Measurements from ENCODE around the gene PTPRH. TPM values are rescaled to one million over a fixed set of nuclear protein-coding genes. Genes with fewer than 3 reads are reported as not detected.

PTPRH gene
- total RNA-seq, 1 experiment from 2014 or later: 0.17 TPM

DNA sequence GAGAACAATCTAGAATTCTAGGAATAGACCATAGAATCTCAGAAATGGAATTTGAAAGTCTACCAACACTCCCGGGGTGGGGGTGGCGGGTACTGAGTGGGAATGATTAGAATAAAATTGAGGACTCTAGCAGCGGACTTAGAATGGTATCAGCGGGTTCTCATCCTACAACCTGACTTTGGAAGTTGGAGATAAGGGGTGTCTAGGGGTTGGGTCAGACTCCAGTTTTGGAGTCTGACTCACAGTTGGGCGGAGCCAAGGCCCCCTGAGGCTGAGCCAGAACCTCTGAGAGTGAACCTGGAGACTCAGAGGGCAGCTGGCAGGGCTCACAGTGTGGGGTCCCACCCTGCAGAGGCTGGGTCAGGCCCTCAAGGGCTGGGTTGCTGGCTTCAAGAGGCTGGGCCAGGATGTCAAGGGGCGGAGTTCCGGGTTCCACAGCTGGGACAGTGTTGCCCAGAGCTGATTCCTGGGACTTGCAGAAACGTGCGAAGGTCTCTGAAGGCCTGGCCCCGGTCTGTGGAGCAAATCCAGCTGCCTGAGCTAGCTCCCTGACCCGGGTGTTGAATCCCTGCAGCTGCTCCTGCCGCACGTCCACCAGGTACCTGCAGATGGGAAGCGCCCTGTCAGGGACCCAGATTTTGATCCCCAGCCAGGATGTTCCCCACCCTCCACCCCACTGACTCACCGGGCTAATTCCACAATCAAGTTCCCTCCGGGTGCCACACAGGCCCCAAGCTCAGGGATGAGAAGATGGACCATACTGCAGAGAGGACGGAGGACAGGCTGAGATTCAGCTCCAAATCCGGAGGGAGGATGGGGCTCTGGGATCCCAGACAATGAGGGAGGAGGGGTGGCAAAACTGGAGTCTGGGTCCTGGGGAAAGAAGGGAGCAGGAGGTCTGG is 50.2 kb downstream of the PTPRH start:
- Histone ChIP-seq H3K4me1 (ENCODE audit: insufficient read depth, low read length, poor library complexity, severe bottlenecking) (peaks cover 19% of the 10 kb centered on the region), H3K36me3 (ENCODE audit: insufficient read depth, low read length, poor library complexity, severe bottlenecking) (no peaks in the 10 kb centered on the region), H3K9me3 (ENCODE audit: low read depth, low read length, poor library complexity, severe bottlenecking) (no peaks in the 10 kb centered on the region), H3K4me3 (ENCODE audit: low read depth, low read length, poor library complexity, severe bottlenecking) (no peak overlapping the region), H3K27me3 (replicated peaks; ENCODE audit: insufficient read depth, low read depth, low read length, poor library complexity) (peaks cover 10% of the 10 kb centered on the region), H3K27ac (ENCODE audit: low read depth, low read length, poor library complexity, severe bottlenecking) (no peak overlapping the region)
- DNase-seq (ENCODE audit: low spot score): peak; percentile 50
- BruUV-seq (replicated peaks): no TSS peak
- POLR2A ChIA-PET (ENCODE audit: low non-redundant PET): no interaction called here
- TF ChIP-seq, protein P1, sequence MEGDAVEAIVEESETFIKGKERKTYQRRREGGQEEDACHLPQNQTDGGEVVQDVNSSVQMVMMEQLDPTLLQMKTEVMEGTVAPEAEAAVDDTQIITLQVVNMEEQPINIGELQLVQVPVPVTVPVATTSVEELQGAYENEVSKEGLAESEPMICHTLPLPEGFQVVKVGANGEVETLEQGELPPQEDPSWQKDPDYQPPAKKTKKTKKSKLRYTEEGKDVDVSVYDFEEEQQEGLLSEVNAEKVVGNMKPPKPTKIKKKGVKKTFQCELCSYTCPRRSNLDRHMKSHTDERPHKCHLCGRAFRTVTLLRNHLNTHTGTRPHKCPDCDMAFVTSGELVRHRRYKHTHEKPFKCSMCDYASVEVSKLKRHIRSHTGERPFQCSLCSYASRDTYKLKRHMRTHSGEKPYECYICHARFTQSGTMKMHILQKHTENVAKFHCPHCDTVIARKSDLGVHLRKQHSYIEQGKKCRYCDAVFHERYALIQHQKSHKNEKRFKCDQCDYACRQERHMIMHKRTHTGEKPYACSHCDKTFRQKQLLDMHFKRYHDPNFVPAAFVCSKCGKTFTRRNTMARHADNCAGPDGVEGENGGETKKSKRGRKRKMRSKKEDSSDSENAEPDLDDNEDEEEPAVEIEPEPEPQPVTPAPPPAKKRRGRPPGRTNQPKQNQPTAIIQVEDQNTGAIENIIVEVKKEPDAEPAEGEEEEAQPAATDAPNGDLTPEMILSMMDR (conservative IDR thresholded peaks at IDR 0.05; ENCODE audit: low read depth, low read length): no peak
- TF ChIP-seq EZH2 (IDR thresholded peaks at IDR 0.05; ENCODE audit: borderline replicate concordance, low read depth, low read length, poor library complexity, severe bottlenecking): no peak
- CTCF ChIA-PET: interaction anchor here (0.5 to 2.3 kb wide), 8 partner anchors 18 to 465 kb away, joined by 3 to 11 read pairs (median 6); partner anchors contain the start of gene ZNF784
- intact Hi-C loops (cut with micrococcal nuclease; ENCODE audit: unreplicated experiment): no loop called here

DNA sequence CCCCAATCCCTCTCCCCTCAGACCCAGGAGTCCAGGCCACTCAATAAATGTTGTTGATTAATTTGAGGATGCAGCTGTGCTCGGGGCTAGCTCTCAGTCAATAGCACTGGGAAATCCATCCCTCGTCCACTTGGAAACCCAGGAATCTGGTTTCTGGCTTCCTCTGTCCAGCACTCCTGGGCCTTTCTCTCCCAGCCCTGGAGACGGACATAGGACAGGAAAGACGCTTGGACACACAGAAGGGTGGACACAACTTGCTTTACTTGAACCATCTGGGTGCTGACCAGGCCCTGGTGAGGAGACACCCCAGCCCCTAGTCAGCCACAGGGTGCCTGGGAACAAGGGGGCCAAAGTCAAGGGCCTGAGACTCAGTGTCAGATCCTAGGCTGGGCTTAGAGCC is 50.9 kb downstream of the PTPRH start:
- Histone ChIP-seq H3K4me3 (ENCODE audit: low read depth, low read length, poor library complexity, severe bottlenecking) (no peak overlapping the region), H3K4me1 (ENCODE audit: insufficient read depth, low read length, poor library complexity, severe bottlenecking) (peaks cover 19% of the 10 kb centered on the region), H3K9me3 (ENCODE audit: low read depth, low read length, poor library complexity, severe bottlenecking) (no peaks in the 10 kb centered on the region), H3K36me3 (ENCODE audit: insufficient read depth, low read length, poor library complexity, severe bottlenecking) (no peaks in the 10 kb centered on the region), H3K27me3 (replicated peaks; ENCODE audit: insufficient read depth, low read depth, low read length, poor library complexity) (peaks cover 10% of the 10 kb centered on the region), H3K27ac (ENCODE audit: low read depth, low read length, poor library complexity, severe bottlenecking) (no peak overlapping the region)
- no TSS peak for BruUV-seq (replicated peaks)
- ChIA-PET POLR2A (ENCODE audit: low non-redundant PET) (no interaction called here), CTCF (no interaction called here)
- TF ChIP-seq EZH2 (IDR thresholded peaks at IDR 0.05; ENCODE audit: borderline replicate concordance, low read depth, low read length, poor library complexity, severe bottlenecking): no peak
- TF ChIP-seq, protein P1 (conservative IDR thresholded peaks at IDR 0.05; ENCODE audit: low read depth, low read length): no peak
- intact Hi-C loops (cut with micrococcal nuclease; ENCODE audit: unreplicated experiment): no loop called here
- DNase-seq (ENCODE audit: low spot score): no peak

DNA sequence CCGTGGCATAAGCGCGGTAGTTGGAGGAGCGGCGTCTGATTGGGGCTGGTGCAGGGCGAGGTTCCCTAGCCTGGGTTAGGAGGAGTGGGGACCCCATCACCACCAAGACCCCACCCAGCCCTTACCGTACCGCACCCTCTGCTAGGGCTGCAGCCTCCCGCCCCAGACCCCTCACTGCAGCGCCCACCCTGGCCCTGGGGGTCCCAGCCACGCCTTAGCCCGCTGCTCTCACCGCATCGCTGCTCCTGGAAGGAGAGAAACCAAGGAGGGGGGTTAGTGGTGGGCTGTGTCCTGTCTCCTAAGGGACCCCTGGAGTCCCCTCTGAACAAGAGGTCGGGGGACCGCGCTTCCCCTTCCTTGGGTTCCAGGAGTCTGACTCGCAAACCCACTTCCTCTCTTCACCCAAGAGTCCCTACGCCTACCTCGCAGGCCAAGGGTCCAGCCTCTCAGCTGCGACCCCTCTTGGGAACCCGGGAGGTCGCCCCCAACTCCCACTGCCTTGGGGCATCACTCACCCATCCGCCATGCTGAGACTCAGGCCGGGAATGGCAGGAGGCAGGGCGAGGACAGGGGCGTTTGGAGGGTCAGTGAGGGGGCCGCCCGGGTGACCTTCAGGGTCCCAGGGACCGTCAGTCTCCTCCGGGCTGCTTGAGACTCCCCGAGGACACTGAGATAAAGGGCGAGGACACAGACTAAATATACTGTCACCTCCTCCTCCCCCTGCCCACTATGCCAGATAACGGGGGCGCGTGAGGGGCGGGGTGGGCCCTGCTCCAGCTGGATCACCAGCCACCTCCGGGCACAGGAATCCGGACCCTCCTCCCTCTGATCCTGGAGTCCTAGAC is 52.0 kb downstream of the PTPRH start, which contains the start of gene TNNI3:
Gene TNNI3 (minus strand): TSS at position 669 of the 845 bp plus-strand sequence. CDS start 143 bp downstream, at position 526.
- Histone ChIP-seq H3K9me3 (ENCODE audit: low read depth, low read length, poor library complexity, severe bottlenecking) (no peaks in the 10 kb centered on the region), H3K4me1 (ENCODE audit: insufficient read depth, low read length, poor library complexity, severe bottlenecking) (peaks cover 19% of the 10 kb centered on the region), H3K27ac (ENCODE audit: low read depth, low read length, poor library complexity, severe bottlenecking) (no peak within 1 kb of the TSS), H3K36me3 (ENCODE audit: insufficient read depth, low read length, poor library complexity, severe bottlenecking) (no peaks in the 10 kb centered on the region), H3K27me3 (replicated peaks; ENCODE audit: insufficient read depth, low read depth, low read length, poor library complexity) (peaks cover 10% of the 10 kb centered on the region), H3K4me3 (ENCODE audit: low read depth, low read length, poor library complexity, severe bottlenecking) (peak within 1 kb of the TSS; percentile 61)
- intact Hi-C loops (cut with micrococcal nuclease; ENCODE audit: unreplicated experiment): no loop called here
- TF ChIP-seq, protein P1 (conservative IDR thresholded peaks at IDR 0.05; ENCODE audit: low read depth, low read length): no peak
- TF ChIP-seq EZH2 (IDR thresholded peaks at IDR 0.05; ENCODE audit: borderline replicate concordance, low read depth, low read length, poor library complexity, severe bottlenecking): no peak
- CTCF ChIA-PET: no interaction called here
- no TSS peak for BruUV-seq (replicated peaks)
- POLR2A ChIA-PET (ENCODE audit: low non-redundant PET): interaction anchor here (0.7 kb wide), 1 partner anchor 10 kb away, joined by 4 read pairs; no protein-coding TSS in a partner anchor
- no peak for DNase-seq (ENCODE audit: low spot score)

Measured in A673 (cell line).